ENCODE measurements around the gene SPNS2.

Gene SPNS2

DNA sequence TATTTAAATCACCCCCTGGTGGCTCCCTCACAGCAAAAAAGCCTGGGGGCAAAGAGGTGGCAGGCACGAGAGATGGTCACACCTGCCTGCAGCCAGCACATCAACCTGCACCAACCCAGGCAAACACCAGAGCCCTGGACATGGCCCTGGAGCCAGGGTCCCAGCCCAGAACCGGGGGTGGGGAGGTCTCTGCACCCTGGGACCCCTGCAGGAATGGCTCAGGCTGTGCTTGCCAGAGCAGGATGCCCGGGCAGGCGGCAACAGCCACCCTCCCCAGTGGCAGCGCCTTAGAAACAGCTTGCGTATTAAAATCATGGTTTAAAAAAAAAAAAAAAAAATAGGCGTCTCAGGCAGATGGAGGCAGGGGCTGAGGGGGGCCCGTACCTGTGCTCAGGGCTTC is 40.3 kb downstream of the SPNS2 start:
- TF ChIP-seq, protein P1, sequence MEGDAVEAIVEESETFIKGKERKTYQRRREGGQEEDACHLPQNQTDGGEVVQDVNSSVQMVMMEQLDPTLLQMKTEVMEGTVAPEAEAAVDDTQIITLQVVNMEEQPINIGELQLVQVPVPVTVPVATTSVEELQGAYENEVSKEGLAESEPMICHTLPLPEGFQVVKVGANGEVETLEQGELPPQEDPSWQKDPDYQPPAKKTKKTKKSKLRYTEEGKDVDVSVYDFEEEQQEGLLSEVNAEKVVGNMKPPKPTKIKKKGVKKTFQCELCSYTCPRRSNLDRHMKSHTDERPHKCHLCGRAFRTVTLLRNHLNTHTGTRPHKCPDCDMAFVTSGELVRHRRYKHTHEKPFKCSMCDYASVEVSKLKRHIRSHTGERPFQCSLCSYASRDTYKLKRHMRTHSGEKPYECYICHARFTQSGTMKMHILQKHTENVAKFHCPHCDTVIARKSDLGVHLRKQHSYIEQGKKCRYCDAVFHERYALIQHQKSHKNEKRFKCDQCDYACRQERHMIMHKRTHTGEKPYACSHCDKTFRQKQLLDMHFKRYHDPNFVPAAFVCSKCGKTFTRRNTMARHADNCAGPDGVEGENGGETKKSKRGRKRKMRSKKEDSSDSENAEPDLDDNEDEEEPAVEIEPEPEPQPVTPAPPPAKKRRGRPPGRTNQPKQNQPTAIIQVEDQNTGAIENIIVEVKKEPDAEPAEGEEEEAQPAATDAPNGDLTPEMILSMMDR (IDR thresholded peaks at IDR 0.05; ENCODE audit: poor library complexity, severe bottlenecking): no peak
- H3K36me3 ChIP-seq (ENCODE audit: low read depth): peaks cover 47% of the 10 kb centered on the region
- H3K4me1 ChIP-seq (ENCODE audit: insufficient read depth, poor library complexity, severe bottlenecking): no peaks in the 10 kb centered on the region
- DNase-seq (ENCODE audit: low spot score): no peak
- no peaks in the 10 kb centered on the region for H3K9me3 ChIP-seq (ENCODE audit: severe bottlenecking)
- no peak overlapping the region for H3K27ac ChIP-seq (ENCODE audit: poor library complexity, severe bottlenecking)
- ATAC-seq (ENCODE audit: low read depth): no peak
- H3K27me3 ChIP-seq (ENCODE audit: insufficient read depth, poor library complexity, severe bottlenecking): no peaks in the 10 kb centered on the region
- no peak overlapping the region for H3K4me3 ChIP-seq (ENCODE audit: severe bottlenecking)

DNA sequence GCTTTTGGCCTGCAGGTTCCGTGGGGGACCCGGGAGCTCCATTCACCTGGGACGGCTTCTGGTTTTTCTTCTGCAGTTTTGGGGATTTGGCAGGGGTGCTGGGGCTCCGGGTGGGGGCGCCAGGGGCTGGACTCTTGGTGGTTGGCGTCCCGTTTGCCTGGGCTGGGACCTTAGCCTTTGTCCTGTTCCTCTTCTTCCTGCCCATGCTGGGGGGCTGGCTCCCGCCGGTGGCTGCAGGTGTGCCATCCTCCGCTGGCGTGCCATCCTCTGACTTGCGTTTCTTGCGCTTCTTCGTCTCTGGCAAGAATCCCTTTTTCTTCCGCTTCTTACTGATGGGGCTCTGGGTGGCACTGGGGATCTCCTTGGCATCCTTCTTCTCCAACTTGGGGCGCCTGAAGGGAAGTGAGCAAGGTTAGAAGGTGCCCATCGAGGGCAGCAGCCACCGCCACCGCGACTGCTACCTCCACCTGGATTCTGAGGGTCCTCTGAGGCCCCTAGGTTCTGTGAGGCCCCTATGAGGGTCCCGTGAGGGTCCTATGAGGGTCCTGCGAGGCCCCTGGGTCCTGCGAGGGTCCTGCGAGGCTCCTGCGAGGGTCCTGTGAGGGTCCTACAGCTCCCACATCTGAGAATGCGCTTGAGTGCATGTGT is 41.0 kb downstream of the SPNS2 start:
- H3K4me1 ChIP-seq (ENCODE audit: insufficient read depth, poor library complexity, severe bottlenecking): no peaks in the 10 kb centered on the region
- TF ChIP-seq, protein P1 (IDR thresholded peaks at IDR 0.05; ENCODE audit: poor library complexity, severe bottlenecking): no peak
- peaks cover 50% of the 10 kb centered on the region for H3K36me3 ChIP-seq (ENCODE audit: low read depth)
- no peak overlapping the region for H3K27ac ChIP-seq (ENCODE audit: poor library complexity, severe bottlenecking)
- H3K9me3 ChIP-seq (ENCODE audit: severe bottlenecking): no peaks in the 10 kb centered on the region
- H3K4me3 ChIP-seq (ENCODE audit: severe bottlenecking): no peak overlapping the region
- no peaks in the 10 kb centered on the region for H3K27me3 ChIP-seq (ENCODE audit: insufficient read depth, poor library complexity, severe bottlenecking)
- DNase-seq (ENCODE audit: low spot score) (no peak), ATAC-seq (ENCODE audit: low read depth) (no peak)

DNA sequence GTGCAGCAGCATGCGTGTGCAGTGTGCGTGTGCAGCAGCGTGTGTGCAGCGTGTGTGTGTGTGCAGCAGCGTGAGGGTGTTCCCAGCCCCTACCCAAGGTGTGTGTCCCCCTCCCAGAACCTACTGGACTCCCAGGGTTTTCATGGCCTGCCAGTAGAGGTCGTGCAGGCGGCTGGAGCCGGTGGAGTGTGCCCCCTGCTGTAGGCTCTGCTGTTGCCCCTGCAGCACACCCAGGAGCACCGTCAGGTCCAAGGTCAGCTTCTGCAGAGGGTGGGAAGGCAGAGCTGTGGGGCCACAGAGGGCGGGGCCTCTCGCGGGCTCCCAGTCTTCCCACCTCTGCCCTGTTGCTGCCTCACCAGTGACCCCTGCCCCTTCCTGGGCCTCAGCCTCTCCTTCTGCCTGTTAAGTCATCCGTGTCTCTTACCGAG is 41.6 kb downstream of the SPNS2 start:
- no peak overlapping the region for H3K27ac ChIP-seq (ENCODE audit: poor library complexity, severe bottlenecking)
- no peaks in the 10 kb centered on the region for H3K9me3 ChIP-seq (ENCODE audit: severe bottlenecking)
- no peak for DNase-seq (ENCODE audit: low spot score)
- no peaks in the 10 kb centered on the region for H3K4me1 ChIP-seq (ENCODE audit: insufficient read depth, poor library complexity, severe bottlenecking)
- no peaks in the 10 kb centered on the region for H3K27me3 ChIP-seq (ENCODE audit: insufficient read depth, poor library complexity, severe bottlenecking)
- no peak overlapping the region for H3K4me3 ChIP-seq (ENCODE audit: severe bottlenecking)
- ATAC-seq (ENCODE audit: low read depth): no peak
- peaks cover 53% of the 10 kb centered on the region for H3K36me3 ChIP-seq (ENCODE audit: low read depth)
- TF ChIP-seq, protein P1 (IDR thresholded peaks at IDR 0.05; ENCODE audit: poor library complexity, severe bottlenecking): no peak

DNA sequence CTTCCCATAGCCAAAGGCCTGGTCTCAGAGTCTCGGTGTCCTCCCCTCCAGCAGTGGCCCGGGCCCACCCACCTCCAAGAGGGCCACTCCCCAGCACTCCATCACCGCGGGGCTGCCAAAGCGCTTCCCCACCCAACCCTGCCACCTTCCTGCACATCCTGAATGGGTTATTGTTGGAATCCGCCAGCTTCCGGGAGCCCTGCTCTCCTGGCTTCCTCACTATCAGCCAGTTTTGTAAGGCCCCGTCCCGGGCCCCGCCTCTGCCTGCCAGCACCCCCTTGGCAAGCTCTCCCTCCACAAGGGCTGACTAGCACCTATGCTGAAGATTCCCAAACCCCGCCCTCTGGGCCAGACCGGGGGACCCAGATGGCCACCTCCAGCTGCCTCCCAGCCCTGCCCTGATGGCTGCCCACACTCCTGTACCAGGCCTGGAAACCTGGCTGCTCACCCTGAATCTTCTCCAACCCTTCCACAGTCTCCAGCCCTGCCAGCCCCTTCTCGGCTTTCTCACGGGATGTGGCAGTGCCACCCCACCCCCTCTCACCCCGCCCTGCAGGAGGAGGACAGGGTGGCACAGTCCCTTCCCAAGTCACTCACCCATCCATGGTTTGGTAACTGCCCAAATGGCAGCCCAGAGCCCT is 42.1 kb downstream of the SPNS2 start:
- TF ChIP-seq, protein P1 (IDR thresholded peaks at IDR 0.05; ENCODE audit: poor library complexity, severe bottlenecking): no peak
- Histone ChIP-seq H3K9me3 (ENCODE audit: severe bottlenecking) (no peaks in the 10 kb centered on the region), H3K36me3 (ENCODE audit: low read depth) (peaks cover 58% of the 10 kb centered on the region), H3K4me3 (ENCODE audit: severe bottlenecking) (no peak overlapping the region), H3K27me3 (ENCODE audit: insufficient read depth, poor library complexity, severe bottlenecking) (no peaks in the 10 kb centered on the region), H3K27ac (ENCODE audit: poor library complexity, severe bottlenecking) (no peak overlapping the region), H3K4me1 (ENCODE audit: insufficient read depth, poor library complexity, severe bottlenecking) (no peaks in the 10 kb centered on the region)
- DNase-seq (ENCODE audit: low spot score) (no peak), ATAC-seq (ENCODE audit: low read depth) (no peak)
